GM18873 (cell line): ENCODE data around the gene ABCG5.

Source experiments
- ATAC-seq: cut with Tn5 transposase; IDR thresholded peaks from one replicate; pipeline ENCODE4 v1.9.1; 2021; ENCODE audit warnings: mild to moderate bottlenecking, moderate library complexity, moderate number of reproducible peaks; ENCODE audit not compliant: unreplicated experiment, low FRiP score

The ABCG5 gene

GRCh38 chr2:43812947-43813346 lies 25.7 kb downstream of the ABCG5 start:
- no peak for ATAC-seq

- ATAC-seq, result no peak
These were observed 26.6 kb downstream of the ABCG5 start for GRCh38 chr2:43812006-43812405.

- ATAC-seq, result no peak
These were observed 27.8 kb downstream of the ABCG5 start for GRCh38 chr2:43810888-43811287.

DNA sequence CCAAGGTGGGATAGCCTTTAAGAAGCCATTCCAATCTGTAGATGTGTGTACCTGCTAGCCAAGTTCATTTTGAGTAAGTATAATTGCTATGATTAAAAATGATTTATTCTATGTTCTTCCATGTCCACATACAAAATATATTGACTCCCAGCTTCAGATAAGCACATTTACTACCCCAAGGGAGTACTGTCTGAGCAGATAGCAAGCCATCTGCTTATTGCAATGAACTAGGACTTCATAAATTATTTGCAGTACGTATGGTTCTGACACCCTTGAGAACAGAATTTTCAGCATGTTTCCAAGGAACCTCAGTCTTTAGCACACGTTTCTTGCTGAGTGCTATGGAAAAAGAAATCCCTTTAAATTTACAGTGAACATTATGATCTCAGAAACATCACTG lies 28.2 kb downstream of the ABCG5 start:
- ATAC-seq, result no peak

DNA sequence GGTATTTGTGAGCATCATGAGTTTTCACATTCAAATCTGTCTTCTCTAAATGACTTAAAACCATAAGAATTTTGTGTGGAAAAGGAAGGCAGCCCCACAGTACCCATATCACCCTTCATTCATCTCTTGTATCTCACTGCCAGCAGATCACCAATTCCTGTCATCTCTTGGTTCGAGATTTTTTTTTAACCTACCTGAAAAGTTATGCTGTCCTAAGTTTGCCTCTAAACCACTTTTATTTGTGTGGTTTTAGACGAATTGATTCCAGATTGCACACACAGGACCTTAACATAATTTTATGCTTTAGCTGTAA lies 32.0 kb downstream of the ABCG5 start:
- ATAC-seq, result no peak

- no peak for ATAC-seq
These were observed 35.5 kb downstream of the ABCG5 start for GRCh38 chr2:43803113-43803512.

- ATAC-seq, result no peak
These were observed 36.5 kb downstream of the ABCG5 start for GRCh38 chr2:43802135-43802534.

DNA sequence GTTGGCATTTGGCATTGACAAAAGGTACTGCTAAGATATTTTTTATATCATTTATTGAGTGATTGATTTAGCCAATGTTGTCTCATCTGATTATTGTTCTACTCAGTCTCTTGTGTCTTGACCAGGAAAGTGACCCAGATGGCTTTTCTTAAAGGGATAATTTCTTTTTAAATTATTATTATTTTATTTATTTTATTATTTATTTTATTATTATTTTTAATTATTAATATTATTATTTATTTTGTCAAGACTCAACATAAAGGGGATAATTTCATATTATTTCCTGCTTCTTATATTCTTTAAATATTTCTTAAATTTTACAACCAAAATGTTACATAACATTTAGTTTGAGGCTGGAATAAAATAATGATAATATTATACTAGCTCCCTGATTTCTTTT lies 37.7 kb downstream of the ABCG5 start:
- ATAC-seq, result no peak

GRCh38 chr2:43798300-43798699 lies 40.3 kb downstream of the ABCG5 start:
- ATAC-seq, result no peak

GRCh38 chr2:43796206-43796605 lies 42.4 kb downstream of the ABCG5 start:
- no peak for ATAC-seq

- ATAC-seq, result no peak
These were observed 43.7 kb downstream of the ABCG5 start for GRCh38 chr2:43794956-43795355.

DNA sequence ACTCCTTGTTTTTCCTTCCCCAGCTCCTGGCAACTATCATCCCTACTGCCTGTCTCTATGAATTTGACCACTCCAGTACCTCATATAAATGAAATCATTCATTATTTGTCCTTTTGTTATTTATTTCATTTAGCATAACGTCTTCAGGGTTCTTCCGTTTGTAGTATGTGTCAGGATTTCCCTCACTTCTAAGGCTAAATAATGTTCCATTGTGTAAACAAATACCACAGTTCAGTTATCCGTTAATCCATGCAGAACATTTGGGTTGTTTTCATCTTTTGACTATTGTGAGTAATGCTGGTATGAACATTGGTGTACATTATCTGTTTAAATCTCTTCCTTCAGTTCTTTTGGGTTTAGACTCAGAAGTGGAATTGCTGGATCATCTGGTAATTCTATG lies 46.0 kb downstream of the ABCG5 start:
- ATAC-seq, result no peak

DNA sequence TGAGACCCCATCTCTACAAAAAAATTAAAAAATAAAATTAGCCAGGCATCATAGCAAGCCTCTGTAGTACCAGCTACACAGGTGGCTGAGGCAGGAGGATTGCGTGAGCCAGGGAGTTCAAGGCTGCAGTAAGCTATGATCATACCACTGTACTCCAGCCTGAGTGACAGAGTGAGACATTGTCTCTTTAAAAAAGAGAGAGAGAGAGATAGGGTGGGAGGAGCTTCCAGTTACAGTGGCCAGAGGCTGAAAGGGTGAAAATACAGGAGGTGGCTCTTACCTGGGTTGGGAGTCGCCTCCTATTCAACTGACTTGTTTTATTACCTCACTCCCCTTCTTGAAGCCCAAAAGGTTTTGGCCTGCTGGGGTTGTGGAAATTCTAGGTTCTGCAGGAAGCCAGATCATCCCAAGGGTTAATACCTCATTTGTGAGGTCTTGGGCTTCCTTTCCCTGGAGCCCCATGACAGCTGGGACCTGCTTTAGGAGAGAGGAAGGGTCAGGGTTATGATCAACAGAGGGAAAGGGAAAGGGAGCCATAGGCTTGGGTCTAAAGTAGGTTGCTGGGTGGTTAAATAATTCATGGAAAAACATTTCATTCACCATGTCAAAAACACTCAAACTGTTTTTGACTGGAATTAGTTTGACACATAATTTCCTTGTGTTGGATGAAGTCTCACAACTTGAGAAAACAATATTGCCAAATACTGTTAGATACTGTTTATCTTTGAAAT lies 47.4 kb downstream of the ABCG5 start:
- ATAC-seq, result no peak

DNA sequence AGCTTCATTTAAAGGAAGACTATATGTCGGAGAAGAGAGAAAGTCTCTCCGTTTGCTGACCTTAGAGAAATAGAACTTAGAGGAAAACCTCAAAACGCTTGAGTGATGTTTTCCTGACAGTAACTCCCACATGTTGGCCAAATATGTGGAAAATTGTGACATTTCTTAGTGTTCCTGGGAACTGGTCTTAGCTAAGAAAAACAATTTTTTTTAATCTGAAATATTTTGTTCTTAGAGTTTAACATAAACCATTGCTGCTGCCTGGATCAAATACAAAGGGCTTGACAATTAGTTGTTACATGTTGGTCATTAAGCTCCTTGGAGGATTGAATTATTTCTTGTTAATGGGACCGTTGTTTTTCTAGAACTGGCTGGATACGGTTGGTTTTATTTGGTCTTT lies 48.5 kb downstream of the ABCG5 start:
- ATAC-seq, result no peak

DNA sequence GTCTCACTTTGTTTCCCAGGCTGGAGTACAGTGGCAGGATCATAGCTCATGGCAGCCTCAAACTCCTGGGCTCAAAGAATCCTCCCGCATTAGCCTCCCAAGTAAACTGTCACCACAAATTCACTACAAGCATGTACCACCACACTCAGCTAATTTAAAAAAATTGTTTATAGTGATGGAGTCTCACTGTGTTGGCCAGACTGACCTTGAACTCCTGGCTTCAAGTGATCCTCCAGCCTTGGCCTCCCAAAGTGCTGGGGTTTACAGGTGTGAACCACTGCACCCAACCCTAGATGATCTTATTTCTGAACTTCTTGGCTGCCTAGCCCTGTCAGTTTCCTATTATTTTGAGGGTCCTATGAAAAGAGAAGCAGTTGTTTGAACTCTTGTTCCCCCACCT lies 50.0 kb downstream of the ABCG5 start:
- no peak for ATAC-seq

DNA sequence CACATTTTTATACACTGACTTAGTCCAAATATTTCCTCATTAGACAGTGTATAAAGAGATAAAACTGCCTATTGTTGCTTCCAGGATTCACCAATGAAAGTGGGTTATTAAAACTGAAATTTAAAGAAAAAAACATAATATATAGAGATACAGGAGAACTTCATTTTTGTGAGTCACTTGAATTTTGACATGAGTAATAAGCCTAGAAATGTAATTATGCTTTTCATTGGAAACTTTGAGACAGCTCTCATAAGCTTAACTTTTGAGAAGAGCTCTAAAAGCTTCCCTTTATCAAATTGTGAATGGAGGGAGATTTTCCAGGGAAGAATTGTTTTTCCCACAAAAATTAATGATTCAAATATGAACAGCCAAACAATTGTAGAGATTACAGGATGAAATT lies 50.7 kb downstream of the ABCG5 start:
- ATAC-seq, result no peak

- ATAC-seq, result no peak
These were observed 60.4 kb downstream of the ABCG5 start for GRCh38 chr2:43778233-43778632.

- ATAC-seq, result no peak
These were observed 61.2 kb downstream of the ABCG5 start for GRCh38 chr2:43777306-43777926.

GRCh38 chr2:43776324-43776723 lies 62.3 kb downstream of the ABCG5 start:
- ATAC-seq, result no peak

DNA sequence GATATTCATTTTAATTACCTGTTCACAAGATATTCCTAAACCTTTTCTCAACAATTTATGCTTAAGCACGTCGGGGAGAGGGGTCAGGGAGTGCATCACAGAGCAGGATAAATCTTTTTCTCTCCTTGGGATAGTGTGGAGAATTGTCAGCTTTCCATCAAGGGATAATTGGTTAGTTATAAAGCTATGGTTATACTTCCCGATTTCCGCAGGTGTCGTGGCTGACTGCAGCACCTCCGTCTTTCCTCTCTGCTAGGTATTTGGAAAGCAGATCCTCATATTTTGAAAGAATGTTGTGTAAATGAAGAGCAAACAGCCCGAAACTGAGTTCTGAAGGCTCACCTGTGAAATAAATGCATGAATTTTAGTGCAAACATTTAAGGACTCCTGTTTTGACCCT lies 64.0 kb downstream of the ABCG5 start:
- no peak for ATAC-seq

DNA sequence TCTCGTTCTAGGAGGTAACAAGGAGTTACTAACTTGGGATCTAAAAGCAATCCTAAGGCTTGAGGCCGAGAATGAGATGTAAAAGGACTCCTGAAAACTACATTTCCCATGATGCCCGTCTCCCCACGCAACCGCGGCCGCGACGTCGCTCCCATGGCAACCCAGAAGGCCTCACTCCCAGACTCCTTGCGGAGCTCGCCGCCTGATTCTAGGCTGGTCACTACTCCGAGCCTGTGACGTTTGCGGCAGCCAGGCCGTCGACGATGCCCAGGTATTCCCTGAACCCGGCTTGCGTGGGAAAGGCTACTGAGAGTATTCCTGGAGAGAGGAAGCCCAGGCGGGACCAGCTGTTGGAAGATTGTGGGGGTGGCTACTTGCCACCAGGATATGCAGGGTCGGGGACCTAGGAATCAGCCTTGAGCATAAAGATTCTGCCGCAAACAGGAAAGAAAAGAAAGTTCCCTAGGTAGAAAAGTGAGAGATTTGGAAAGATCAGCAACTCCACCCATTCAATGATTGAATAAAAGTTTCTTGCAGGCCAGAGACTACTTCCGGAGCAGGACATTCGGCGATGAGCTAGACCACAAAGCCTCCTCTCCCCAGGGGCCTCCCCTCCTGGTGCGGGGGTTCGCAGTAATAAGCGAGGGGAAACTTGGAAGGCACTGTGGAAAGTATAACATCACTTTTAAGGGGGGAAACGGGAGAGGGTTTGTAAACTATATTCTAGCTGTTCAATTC lies 64.6 kb downstream of the ABCG5 start, which contains the start of gene DYNC2LI1:
Gene DYNC2LI1 (plus strand): TSS at position 164 of the 738 bp plus-strand sequence. CDS start 100 bp downstream, at position 264.
- ATAC-seq, result peak; percentile 98

DNA sequence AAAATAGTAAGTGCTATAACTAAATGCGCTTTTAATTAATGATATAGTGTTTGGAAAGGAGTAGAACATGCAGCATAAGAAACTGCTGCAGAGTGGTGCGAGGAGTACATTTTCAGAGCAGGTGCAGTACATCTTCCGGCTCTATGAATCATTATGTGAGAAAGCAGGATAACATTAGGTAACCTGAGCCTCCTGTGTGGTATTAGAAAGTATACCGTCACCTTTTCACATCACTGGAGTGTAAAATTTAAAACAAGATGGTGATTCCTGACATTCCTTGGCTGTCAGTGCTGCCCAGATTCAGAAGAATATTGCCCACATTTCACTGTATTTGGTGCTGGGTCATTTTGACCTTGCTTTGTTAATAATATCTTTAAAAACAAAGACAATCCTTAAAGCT lies 72.6 kb downstream of the ABCG5 start:
- ATAC-seq, result no peak
